ENCODE measurements around the gene SLC16A7. TPM values are rescaled to one million over a fixed set of nuclear protein-coding genes. Genes with fewer than 3 reads are reported as not detected.

SLC16A7 gene
- total RNA-seq, 1 donor from 2014 or later = 25.0 TPM

- H3K9me3 Mint-ChIP-seq (ENCODE audit: low read depth) = peaks cover 4% of the 10 kb centered on the region
- no peak overlapping the region for H3K4me3 Mint-ChIP-seq (ENCODE audit: unreplicated experiment)
- no peak for DNase-seq (ENCODE audit: low spot score)
- no peak overlapping the region for H3K27ac Mint-ChIP-seq (ENCODE audit: unreplicated experiment)
- TF ChIP-seq, protein P1, sequence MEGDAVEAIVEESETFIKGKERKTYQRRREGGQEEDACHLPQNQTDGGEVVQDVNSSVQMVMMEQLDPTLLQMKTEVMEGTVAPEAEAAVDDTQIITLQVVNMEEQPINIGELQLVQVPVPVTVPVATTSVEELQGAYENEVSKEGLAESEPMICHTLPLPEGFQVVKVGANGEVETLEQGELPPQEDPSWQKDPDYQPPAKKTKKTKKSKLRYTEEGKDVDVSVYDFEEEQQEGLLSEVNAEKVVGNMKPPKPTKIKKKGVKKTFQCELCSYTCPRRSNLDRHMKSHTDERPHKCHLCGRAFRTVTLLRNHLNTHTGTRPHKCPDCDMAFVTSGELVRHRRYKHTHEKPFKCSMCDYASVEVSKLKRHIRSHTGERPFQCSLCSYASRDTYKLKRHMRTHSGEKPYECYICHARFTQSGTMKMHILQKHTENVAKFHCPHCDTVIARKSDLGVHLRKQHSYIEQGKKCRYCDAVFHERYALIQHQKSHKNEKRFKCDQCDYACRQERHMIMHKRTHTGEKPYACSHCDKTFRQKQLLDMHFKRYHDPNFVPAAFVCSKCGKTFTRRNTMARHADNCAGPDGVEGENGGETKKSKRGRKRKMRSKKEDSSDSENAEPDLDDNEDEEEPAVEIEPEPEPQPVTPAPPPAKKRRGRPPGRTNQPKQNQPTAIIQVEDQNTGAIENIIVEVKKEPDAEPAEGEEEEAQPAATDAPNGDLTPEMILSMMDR (IDR thresholded peaks at IDR 0.05) = no peak
- H3K4me1 Mint-ChIP-seq (ENCODE audit: low read depth) = no peaks in the 10 kb centered on the region
- H3K27me3 Mint-ChIP-seq (ENCODE audit: low read depth) = no peaks in the 10 kb centered on the region
- H3K36me3 Mint-ChIP-seq (ENCODE audit: low read depth) = no peaks in the 10 kb centered on the region
Observed at GRCh38 chr12:59710004-59710628, 114.3 kb downstream of the SLC16A7 start.

GRCh38 chr12:59710964-59711363 is 115.1 kb downstream of the SLC16A7 start:
- peaks cover 4% of the 10 kb centered on the region for H3K9me3 Mint-ChIP-seq (ENCODE audit: low read depth)
- H3K27ac Mint-ChIP-seq (ENCODE audit: unreplicated experiment) = no peak overlapping the region
- H3K4me1 Mint-ChIP-seq (ENCODE audit: low read depth) = no peaks in the 10 kb centered on the region
- H3K27me3 Mint-ChIP-seq (ENCODE audit: low read depth) = no peaks in the 10 kb centered on the region
- DNase-seq (ENCODE audit: low spot score) = no peak
- no peak overlapping the region for H3K4me3 Mint-ChIP-seq (ENCODE audit: unreplicated experiment)
- TF ChIP-seq, protein P1 (IDR thresholded peaks at IDR 0.05) = no peak
- H3K36me3 Mint-ChIP-seq (ENCODE audit: low read depth) = no peaks in the 10 kb centered on the region

DNA sequence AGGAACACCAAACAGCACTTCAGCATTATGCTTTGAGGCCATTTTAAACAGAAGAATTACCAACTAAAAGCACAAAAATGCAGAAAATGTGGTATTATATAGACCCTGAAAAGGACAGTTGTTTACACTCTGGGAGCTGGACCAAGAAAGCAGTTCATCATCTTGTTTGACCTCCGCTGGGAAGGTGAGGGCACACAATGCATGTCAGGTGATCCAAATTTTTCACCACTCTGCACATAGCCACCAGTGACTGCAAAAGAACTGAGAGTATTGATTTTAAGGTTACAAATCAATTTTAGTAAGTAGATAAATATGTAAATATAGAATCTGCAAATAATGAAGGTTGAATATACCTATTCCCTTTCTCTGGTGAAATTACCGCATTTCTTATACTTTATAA is 119.6 kb downstream of the SLC16A7 start:
- H3K27ac Mint-ChIP-seq (ENCODE audit: unreplicated experiment) = no peak overlapping the region
- H3K4me1 Mint-ChIP-seq (ENCODE audit: low read depth) = peaks cover 9% of the 10 kb centered on the region
- TF ChIP-seq, protein P1 (IDR thresholded peaks at IDR 0.05) = no peak
- no peak overlapping the region for H3K4me3 Mint-ChIP-seq (ENCODE audit: unreplicated experiment)
- H3K36me3 Mint-ChIP-seq (ENCODE audit: low read depth) = no peaks in the 10 kb centered on the region
- H3K27me3 Mint-ChIP-seq (ENCODE audit: low read depth) = no peaks in the 10 kb centered on the region
- DNase-seq (ENCODE audit: low spot score) = no peak
- peaks cover 4% of the 10 kb centered on the region for H3K9me3 Mint-ChIP-seq (ENCODE audit: low read depth)

DNA sequence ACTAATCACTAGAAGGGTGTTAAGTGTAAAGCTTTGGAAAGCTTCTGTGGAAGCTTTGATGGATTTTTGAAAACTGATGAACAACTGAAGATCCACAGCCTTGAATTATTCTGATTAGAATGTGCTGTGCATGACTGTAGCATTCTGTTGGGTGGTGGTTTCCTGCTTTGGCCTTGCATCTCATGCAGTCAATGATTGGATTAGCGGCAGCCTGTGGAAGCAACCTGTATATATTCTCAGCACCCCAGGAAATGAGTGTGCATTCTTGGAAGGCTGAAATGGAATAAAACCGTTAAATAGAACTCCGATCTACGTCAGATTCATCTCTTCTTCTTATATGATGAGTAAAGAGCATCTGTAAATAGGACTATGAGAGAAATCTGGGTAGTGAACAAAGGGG is 120.2 kb downstream of the SLC16A7 start:
- peaks cover 9% of the 10 kb centered on the region for H3K4me1 Mint-ChIP-seq (ENCODE audit: low read depth)
- no peak for DNase-seq (ENCODE audit: low spot score)

GRCh38 chr12:59717436-59717835 is 121.6 kb downstream of the SLC16A7 start:
- H3K27me3 Mint-ChIP-seq (ENCODE audit: low read depth) = no peaks in the 10 kb centered on the region
- no peaks in the 10 kb centered on the region for H3K36me3 Mint-ChIP-seq (ENCODE audit: low read depth)
- TF ChIP-seq, protein P1 (IDR thresholded peaks at IDR 0.05) = no peak
- peaks cover 4% of the 10 kb centered on the region for H3K9me3 Mint-ChIP-seq (ENCODE audit: low read depth)
- no peak for DNase-seq (ENCODE audit: low spot score)
- H3K4me1 Mint-ChIP-seq (ENCODE audit: low read depth) = peaks cover 9% of the 10 kb centered on the region
- H3K4me3 Mint-ChIP-seq (ENCODE audit: unreplicated experiment) = no peak overlapping the region
- no peak overlapping the region for H3K27ac Mint-ChIP-seq (ENCODE audit: unreplicated experiment)

More for the DNA sequence above, 120.2 kb downstream of the SLC16A7 start:
- peaks cover 4% of the 10 kb centered on the region for H3K9me3 Mint-ChIP-seq (ENCODE audit: low read depth)
- H3K27ac Mint-ChIP-seq (ENCODE audit: unreplicated experiment) = no peak overlapping the region
- no peaks in the 10 kb centered on the region for H3K27me3 Mint-ChIP-seq (ENCODE audit: low read depth)
- no peaks in the 10 kb centered on the region for H3K36me3 Mint-ChIP-seq (ENCODE audit: low read depth)
- TF ChIP-seq, protein P1 (IDR thresholded peaks at IDR 0.05) = no peak
- no peak overlapping the region for H3K4me3 Mint-ChIP-seq (ENCODE audit: unreplicated experiment)

All from chondrocyte (in vitro differentiated cells).